A549 (cell line): Measurements from ENCODE around the gene AFF3. TPM values are rescaled to one million over a fixed set of nuclear protein-coding genes. Genes with fewer than 3 reads are reported as not detected.

Source experiments
- ATAC-seq, 2 experiments: fragments of 200-7000 bp in 1 of 2; fragments of >200 bp in 1 of 2; cut with Nextera tagmentation in 1 of 2; cut with Tn5 transposase in 1 of 2; 3 replicates each; pipeline versions ENCODE4 v1.8.0 to v1.9.1; 2018 to 2020; ENCODE audit warnings: mild to moderate bottlenecking in 1 of 2, moderate library complexity in 1 of 2
- CTCF ChIA-PET: fragments of 300-600 bp; sonication (Branson Sonifier 250); formaldehyde crosslinking; extraction: SDS; loops from one replicate; lab custom pipeline; 2021; ENCODE audit warnings: antibody characterized with exemption, inconsistent platforms; lab: Yijun Ruan, JAX
- POLR2A ChIA-PET: fragments of 350-600 bp; formaldehyde crosslinking; extraction: SDS; loops from one replicate; lab custom pipeline; 2021; ENCODE audit warnings: antibody characterized with exemption, inconsistent platforms; lab: Yijun Ruan, JAX
- DNase-seq, 2 experiments: peaks; one replicate each; pipeline versions ENCODE4 v3.0.0 to v3.0.0-alpha.2; 2011 to 2016; ENCODE audit warnings: low read depth in 1 of 2, low spot score in 1 of 2
- FAIRE-seq: peaks from 2 replicates; lab custom pipeline; 2011; peaks lifted over from hg19 to GRCh38; lab: Jason Lieb, UNC
- H3K27ac ChIP-seq, 2 experiments: fragments of >200 bp; sonication (Bioruptor Twin); formaldehyde crosslinking; 3 replicates each; pipeline ENCODE4 v1.5.1; 2016 to 2017
- H3K4me1 ChIP-seq: fragments of >200 bp; sonication (Bioruptor Twin); formaldehyde crosslinking; 3 replicates; pipeline ENCODE4 v1.6.1; 2016
- H3K4me2 ChIP-seq: fragments of >200 bp; sonication (Bioruptor Twin); formaldehyde crosslinking; 3 replicates; pipeline ENCODE4 v1.6.1; 2016
- H3K4me3 ChIP-seq: fragments of >200 bp; sonication (Bioruptor Twin); formaldehyde crosslinking; 3 replicates; pipeline ENCODE4 v1.5.1; 2016
- H3K9me3 ChIP-seq: fragments of >200 bp; sonication (Bioruptor Twin); formaldehyde crosslinking; 3 replicates; pipeline ENCODE4 v1.6.1; 2016
- BHLHE40 ChIP-seq: IDR thresholded peaks from 2 replicates; pipeline ENCODE4 v1.6.1; 2012; ENCODE audit warnings: low read depth, low read length, inconsistent platforms
- CEBPB ChIP-seq, 2 experiments: fragments of >200 bp in 1 of 2; sonication (Bioruptor Twin) in 1 of 2; formaldehyde crosslinking in 1 of 2; IDR thresholded peaks; 2 replicates each; pipeline ENCODE4 v1.6.1; 2012 to 2016
- CHD2 ChIP-seq: fragments of 150-350 bp; IDR thresholded peaks from 2 replicates; pipeline ENCODE4 v1.6.1; 2014; ENCODE audit warnings: low read length; ENCODE audit not compliant: partially characterized antibody
- CTCF ChIP-seq: fragments of >200 bp; sonication (Bioruptor Twin); formaldehyde crosslinking; IDR thresholded peaks from 3 replicates; pipeline ENCODE4 v1.5.1; 2016
- ELK1 ChIP-seq: fragments of 150-350 bp; IDR thresholded peaks from 2 replicates; pipeline ENCODE4 v1.6.1; 2014; ENCODE audit warnings: low read depth, mild to moderate bottlenecking, low read length
- ESRRA ChIP-seq: fragments of 150-350 bp; IDR thresholded peaks from 2 replicates; pipeline ENCODE4 v1.6.1; 2014; ENCODE audit warnings: mild to moderate bottlenecking, low read length, borderline replicate concordance
- FOSB ChIP-seq: fragments of 250-450 bp; sonication (Bioruptor Pico); IDR thresholded peaks from 2 replicates; pipeline ENCODE4 v1.5.0; 2020; ENCODE audit warnings: mild to moderate bottlenecking, moderate library complexity
- FOSL2 ChIP-seq, 2 experiments: fragments of 450-650 bp in 1 of 2; fragments of >200 bp in 1 of 2; sonication (Bioruptor Twin) in 1 of 2; formaldehyde crosslinking; IDR thresholded peaks; 2 replicates each; pipeline versions ENCODE4 v1.5.0 to v1.6.1; 2016 to 2020; ENCODE audit warnings: mild to moderate bottlenecking in 1 of 2, moderate library complexity in 1 of 2
- HEYL ChIP-seq: fragments of 250-450 bp; sonication (Bioruptor Pico); IDR thresholded peaks from 2 replicates; pipeline ENCODE4 v1.8.0; 2021; ENCODE audit warnings: mild to moderate bottlenecking, moderate library complexity
- HOXA7 ChIP-seq: fragments of 250-450 bp; sonication (Bioruptor Pico); IDR thresholded peaks from 2 replicates; pipeline ENCODE4 v1.5.0; 2020; ENCODE audit warnings: mild to moderate bottlenecking, moderate library complexity
- KDM1A ChIP-seq: fragments of 200-600 bp; sonication (generic); IDR thresholded peaks from 2 replicates; pipeline ENCODE4 v1.6.1; 2016; ENCODE audit warnings: low read depth, mild to moderate bottlenecking
- KDM5A ChIP-seq: fragments of 200-600 bp; sonication (generic); IDR thresholded peaks from 2 replicates; pipeline ENCODE4 v1.6.1; 2016; ENCODE audit warnings: antibody characterized with exemption, mild to moderate bottlenecking
- MAFK ChIP-seq: fragments of 450-650 bp; IDR thresholded peaks from 2 replicates; pipeline ENCODE4 v1.6.1; 2014; ENCODE audit not compliant: partially characterized antibody
- MAX ChIP-seq: IDR thresholded peaks from 2 replicates; pipeline ENCODE4 v1.6.1; 2012
- NFE2L2 ChIP-seq: fragments of 150-350 bp; conservative IDR thresholded peaks from 2 replicates; pipeline ENCODE4 v1.6.1; 2014; ENCODE audit warnings: low read length
- PHF8 ChIP-seq: fragments of 200-600 bp; sonication (generic); IDR thresholded peaks from 2 replicates; pipeline ENCODE4 v1.6.1; 2016; ENCODE audit warnings: low read depth, mild to moderate bottlenecking, antibody characterized with exemption, moderate library complexity, borderline replicate concordance
- POLR2AphosphoS2 ChIP-seq: conservative IDR thresholded peaks from 2 replicates; pipeline ENCODE4 v1.6.1; 2012; ENCODE audit warnings: low read length, improper control_type of control experiment, inconsistent platforms
- RAD21 ChIP-seq, 2 experiments: fragments of >200 bp in 1 of 2; sonication (Bioruptor Twin) in 1 of 2; formaldehyde crosslinking in 1 of 2; IDR thresholded peaks in 1 of 2; conservative IDR thresholded peaks in 1 of 2; 2 replicates in 1 of 2; 3 replicates in 1 of 2; pipeline ENCODE4 v1.6.1; 2012 to 2018; ENCODE audit warnings: inconsistent platforms in 1 of 2
- RFX5 ChIP-seq: fragments of 450-650 bp; IDR thresholded peaks from 2 replicates; pipeline ENCODE4 v1.7.1; 2014; ENCODE audit warnings: antibody characterized with exemption, mild to moderate bottlenecking, moderate library complexity
- USF2 ChIP-seq: fragments of 450-650 bp; IDR thresholded peaks from 2 replicates; pipeline ENCODE4 v1.6.1; 2014; ENCODE audit warnings: antibody characterized with exemption
- ZC3H11A ChIP-seq: fragments of 450-650 bp; IDR thresholded peaks from 2 replicates; pipeline ENCODE4 v1.6.1; 2014; ENCODE audit warnings: antibody characterized with exemption, mild to moderate bottlenecking
- ZFP36 ChIP-seq: fragments of 450-650 bp; IDR thresholded peaks from 2 replicates; pipeline ENCODE4 v1.6.1; 2014; ENCODE audit warnings: borderline replicate concordance; ENCODE audit not compliant: partially characterized antibody
- ZNF302 ChIP-seq: fragments of 250-450 bp; sonication (Bioruptor Pico); IDR thresholded peaks from 2 replicates; pipeline ENCODE4 v1.9.0; 2021; ENCODE audit warnings: inconsistent platforms, mild to moderate bottlenecking, moderate library complexity
- WGBS: methylation state at CpG from one replicate; pipeline ENCODE4 v1.1.6; 2017; ENCODE audit errors: missing lambda C conversion rate; 5-methylcytosine and 5-hydroxymethylcytosine counted together
- polyA plus RNA-seq, 4 experiments: library from polyadenylated mRNA; depleted of rRNA in 3 of 4; stranded (reverse); fragments of >200 nt; fragmentation: RNase III in 1 of 4; extraction: RNeasy Plus Mini Kit Qiagen cat#74134 plus additional on column Dnase treatment in 1 of 4; gene quantifications; 2 replicates in 3 of 4; 3 replicates in 1 of 4; pipeline ENCODE4 v1.2.3, GENCODE V29; 2011 to 2017
- TF ChIP-seq, protein P1 (sequence below): fragments of >200 bp; sonication (Bioruptor Twin); formaldehyde crosslinking; IDR thresholded peaks from 2 replicates; pipeline ENCODE4 v1.6.1; 2016
- TF ChIP-seq, protein P2 (sequence below): fragments of >200 bp; sonication (Bioruptor Twin); formaldehyde crosslinking; IDR thresholded peaks from 3 replicates; pipeline ENCODE4 v1.6.1; 2016

The AFF3 gene
- polyA plus RNA-seq, 2 of the 4 experiments (the other 2 are of a cell fraction): not detected

DNA sequence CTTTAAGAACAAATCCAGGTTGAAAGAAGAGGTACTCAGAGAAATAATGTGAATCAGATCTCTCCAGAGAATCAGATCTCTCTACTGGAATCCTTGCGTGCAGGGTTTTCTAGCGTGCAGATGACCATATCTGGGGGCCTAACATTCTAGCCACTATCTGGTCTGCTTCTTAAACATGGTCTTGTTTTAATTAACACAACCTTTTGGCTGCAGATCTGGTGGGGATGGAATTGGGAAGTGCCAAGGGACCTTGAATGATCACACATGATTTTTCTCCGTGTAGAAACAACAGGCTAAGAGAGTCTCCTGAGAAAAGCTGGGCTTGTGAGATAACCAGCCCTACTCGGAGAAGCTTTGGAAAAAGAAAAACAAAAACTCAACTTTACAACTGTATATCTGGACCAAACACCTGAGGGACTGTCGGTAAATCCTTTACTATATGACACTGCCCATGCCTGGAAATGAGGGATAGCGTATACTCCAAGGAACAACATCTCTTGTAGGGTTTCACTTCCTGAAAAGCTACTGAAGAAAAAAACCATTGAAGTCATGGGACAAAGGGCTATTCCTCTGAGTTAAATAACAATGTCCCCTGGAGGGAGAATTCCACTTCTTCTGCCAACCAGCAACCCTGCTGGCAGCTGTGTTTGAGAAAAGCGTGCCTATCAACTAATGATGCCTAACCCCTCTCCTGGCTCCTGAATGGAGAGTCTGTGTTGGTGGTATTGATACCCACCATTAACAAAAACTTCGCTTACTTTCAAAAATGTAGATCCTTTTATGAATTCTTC, 481.6 kb downstream of the AFF3 start:
- ChIA-PET POLR2A (no interaction called here), CTCF (no interaction called here)
- FAIRE-seq (no peak), DNase-seq (no peak), ATAC-seq (no peak)
- Histone ChIP-seq H3K4me3 (no peak overlapping the region), H3K4me2 (no peak overlapping the region), H3K9me3 (no peaks in the 10 kb centered on the region), H3K27ac (no peak overlapping the region), H3K4me1 (no peaks in the 10 kb centered on the region)
- TF ChIP-seq HEYL (CRISPR knock-in tag): no peak
- TF ChIP-seq ZC3H11A: no peak
- TF ChIP-seq MAFK: no peak
- no peak for TF ChIP-seq FOSL2 (IDR thresholded peaks at IDR 0.05)
- TF ChIP-seq FOSL2 (CRISPR knock-in tag; IDR thresholded peaks at IDR 0.05): no peak
- TF ChIP-seq NFE2L2: no peak
- TF ChIP-seq HOXA7 (CRISPR knock-in tag): no peak
- no peak for TF ChIP-seq CHD2
- TF ChIP-seq ESRRA: no peak
- no peak for TF ChIP-seq BHLHE40
- no peak for TF ChIP-seq FOSB (CRISPR knock-in tag)
- TF ChIP-seq RFX5: no peak
- TF ChIP-seq USF2: no peak
- 36% methylated on average over 8 of the region's 8 CpGs for WGBS

- no peaks in the 10 kb centered on the region for H3K9me3 ChIP-seq
- 23% methylated on average over 3 of the region's 3 CpGs for WGBS
- CTCF ChIA-PET: no interaction called here
- no peak for FAIRE-seq
- POLR2A ChIA-PET: no interaction called here
- TF ChIP-seq CEBPB (IDR thresholded peaks at IDR 0.05) (no peak), FOSB (CRISPR knock-in tag) (no peak), KDM1A (no peak), PHF8 (no peak), ELK1 (no peak), ZNF302 (CRISPR knock-in tag) (no peak), POLR2AphosphoS2 (no peak)
- TF ChIP-seq, protein P1, sequence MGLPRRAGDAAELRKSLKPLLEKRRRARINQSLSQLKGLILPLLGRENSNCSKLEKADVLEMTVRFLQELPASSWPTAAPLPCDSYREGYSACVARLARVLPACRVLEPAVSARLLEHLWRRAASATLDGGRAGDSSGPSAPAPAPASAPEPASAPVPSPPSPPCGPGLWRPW: no peak
- TF ChIP-seq, all 56 proteins: peak for 0
- DNase-seq (no peak), ATAC-seq (no peak)
- Histone ChIP-seq H3K27ac (no peak overlapping the region), H3K4me1 (no peaks in the 10 kb centered on the region), H3K4me2 (no peak overlapping the region), H3K4me3 (no peak overlapping the region)
These were observed 482.5 kb downstream of the AFF3 start for GRCh38 chr2:99659874-99660273.

DNA sequence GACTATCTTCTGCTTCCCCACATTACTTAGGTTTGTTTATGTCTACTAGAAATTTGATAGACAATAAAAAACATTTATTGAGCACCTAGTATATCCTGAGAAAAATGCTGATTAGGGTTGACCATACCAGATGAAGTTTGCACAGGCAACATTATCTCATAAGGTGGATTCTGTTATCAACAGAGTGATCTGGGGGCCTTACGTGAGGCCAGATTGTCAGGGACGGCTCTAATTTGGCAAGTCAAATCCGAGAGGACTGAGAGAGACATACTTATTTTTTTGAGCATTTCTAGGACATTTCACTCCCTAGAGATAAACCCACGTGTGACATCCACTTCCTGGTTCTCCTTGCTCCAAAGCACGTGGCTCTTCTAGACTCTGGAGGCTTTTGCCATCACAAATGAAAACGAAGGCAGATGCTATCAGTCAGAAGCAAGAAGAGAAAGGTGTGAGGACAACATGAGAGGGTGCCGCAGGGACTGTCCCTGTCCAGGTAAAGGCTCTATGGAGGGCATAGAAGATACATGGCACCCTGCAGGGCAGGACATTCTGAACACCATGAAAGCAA, 484.6 kb downstream of the AFF3 start:
- ChIA-PET CTCF (no interaction called here), POLR2A (no interaction called here)
- FAIRE-seq (no peak), ATAC-seq (no peak), DNase-seq (no peak)
- Histone ChIP-seq H3K4me1 (no peaks in the 10 kb centered on the region), H3K4me3 (no peak overlapping the region), H3K27ac (no peak overlapping the region), H3K4me2 (no peak overlapping the region), H3K9me3 (no peaks in the 10 kb centered on the region)
- WGBS: 26% methylated on average over 7 of the region's 7 CpGs
- no peak for TF ChIP-seq KDM1A
- TF ChIP-seq, protein P1: no peak
- no peak for TF ChIP-seq HOXA7 (CRISPR knock-in tag)
- TF ChIP-seq CTCF: no peak
- no peak for TF ChIP-seq MAX
- no peak for TF ChIP-seq RAD21 (conservative IDR thresholded peaks at IDR 0.05 in 1 of 2, IDR thresholded peaks at IDR 0.05 in 1 of 2)
- TF ChIP-seq, protein P2, sequence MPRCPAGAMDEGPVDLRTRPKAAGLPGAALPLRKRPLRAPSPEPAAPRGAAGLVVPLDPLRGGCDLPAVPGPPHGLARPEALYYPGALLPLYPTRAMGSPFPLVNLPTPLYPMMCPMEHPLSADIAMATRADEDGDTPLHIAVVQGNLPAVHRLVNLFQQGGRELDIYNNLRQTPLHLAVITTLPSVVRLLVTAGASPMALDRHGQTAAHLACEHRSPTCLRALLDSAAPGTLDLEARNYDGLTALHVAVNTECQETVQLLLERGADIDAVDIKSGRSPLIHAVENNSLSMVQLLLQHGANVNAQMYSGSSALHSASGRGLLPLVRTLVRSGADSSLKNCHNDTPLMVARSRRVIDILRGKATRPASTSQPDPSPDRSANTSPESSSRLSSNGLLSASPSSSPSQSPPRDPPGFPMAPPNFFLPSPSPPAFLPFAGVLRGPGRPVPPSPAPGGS: no peak
- no peak for TF ChIP-seq ZFP36
- no peak for TF ChIP-seq KDM5A
